ENCODE data around the gene GPR137B.

GRCh38 chr1:236144446-236145150 is 2.3 kb downstream of the GPR137B start:
- TF ChIP-seq CTCF (IDR thresholded peaks at IDR 0.05 in 2 of 3, conservative IDR thresholded peaks at IDR 0.05 in 1 of 3; ENCODE audit: borderline replicate concordance in 1 of 3, insufficient read depth in 1 of 3, low read depth in 2 of 3, low read length in 2 of 3), result no peak
- TF ChIP-seq POLR2AphosphoS5 (IDR thresholded peaks at IDR 0.05; ENCODE audit: low read depth, low read length), result no peak
- no peak for TF ChIP-seq CEBPB (IDR thresholded peaks at IDR 0.05; ENCODE audit: low read depth)
- TF ChIP-seq EZH2 (IDR thresholded peaks at IDR 0.05), result no peak
- TF ChIP-seq JUND (IDR thresholded peaks at IDR 0.05), result no peak
- no peak for TF ChIP-seq ZNF274 (IDR thresholded peaks at IDR 0.05; ENCODE audit: low read depth, low read length)

All from HCT116 (cell line).